Sigmoid colon (tissue), 4 donors: Measurements from ENCODE around the gene RBFOX2.

Experiments
- EP300 ChIP-seq, 4 donors: sonication (generic); formaldehyde crosslinking; IDR thresholded peaks; one replicate each; pipeline ENCODE4 v1.6.1; 2017; ENCODE audit warnings: antibody characterized with exemption in 4 of 4
- POLR2AphosphoS5 ChIP-seq, 4 donors: sonication (generic); formaldehyde crosslinking; IDR thresholded peaks; one replicate each; pipeline ENCODE4 v1.6.1; 2017; ENCODE audit warnings: antibody characterized with exemption in 4 of 4
- TF ChIP-seq, protein P1 (sequence below), 4 experiments: fragments of 450-650 bp in 3 of 4; fragments of 200-600 bp in 1 of 4; IDR thresholded peaks; one replicate each; pipeline ENCODE4 v1.5.1; 2016 to 2019; ENCODE audit warnings: antibody characterized with exemption in 4 of 4, mild to moderate bottlenecking in 3 of 4, moderate library complexity in 2 of 4

DNA sequence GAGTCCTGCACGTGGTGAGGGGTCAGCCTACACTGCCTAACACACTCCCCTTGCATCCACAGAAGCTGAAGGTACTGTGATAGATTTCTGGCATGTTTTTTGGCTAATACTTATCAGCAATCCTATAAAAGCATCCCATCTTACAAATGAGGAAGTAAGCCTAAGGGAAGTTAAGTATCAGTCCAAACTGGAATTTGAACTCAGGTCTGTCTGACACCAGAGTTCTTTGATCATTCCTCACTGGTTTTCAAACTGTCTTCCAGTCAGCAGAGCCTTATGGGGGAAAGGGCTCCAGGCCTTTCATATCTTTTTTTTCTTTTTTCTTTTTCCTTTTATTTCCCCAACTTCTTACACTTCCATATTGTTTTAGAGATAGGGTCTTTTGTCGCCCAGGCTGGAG, 105.6 kb downstream of the RBFOX2 start:
- TF ChIP-seq, protein P1, sequence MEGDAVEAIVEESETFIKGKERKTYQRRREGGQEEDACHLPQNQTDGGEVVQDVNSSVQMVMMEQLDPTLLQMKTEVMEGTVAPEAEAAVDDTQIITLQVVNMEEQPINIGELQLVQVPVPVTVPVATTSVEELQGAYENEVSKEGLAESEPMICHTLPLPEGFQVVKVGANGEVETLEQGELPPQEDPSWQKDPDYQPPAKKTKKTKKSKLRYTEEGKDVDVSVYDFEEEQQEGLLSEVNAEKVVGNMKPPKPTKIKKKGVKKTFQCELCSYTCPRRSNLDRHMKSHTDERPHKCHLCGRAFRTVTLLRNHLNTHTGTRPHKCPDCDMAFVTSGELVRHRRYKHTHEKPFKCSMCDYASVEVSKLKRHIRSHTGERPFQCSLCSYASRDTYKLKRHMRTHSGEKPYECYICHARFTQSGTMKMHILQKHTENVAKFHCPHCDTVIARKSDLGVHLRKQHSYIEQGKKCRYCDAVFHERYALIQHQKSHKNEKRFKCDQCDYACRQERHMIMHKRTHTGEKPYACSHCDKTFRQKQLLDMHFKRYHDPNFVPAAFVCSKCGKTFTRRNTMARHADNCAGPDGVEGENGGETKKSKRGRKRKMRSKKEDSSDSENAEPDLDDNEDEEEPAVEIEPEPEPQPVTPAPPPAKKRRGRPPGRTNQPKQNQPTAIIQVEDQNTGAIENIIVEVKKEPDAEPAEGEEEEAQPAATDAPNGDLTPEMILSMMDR (IDR thresholded peaks at IDR 0.05) = no peak
- TF ChIP-seq EP300 (IDR thresholded peaks at IDR 0.05) (no peak), POLR2AphosphoS5 (IDR thresholded peaks at IDR 0.05) (no peak)
